Peyer's patch (tissue), 4 donors: Measurements from ENCODE around the gene RUNDC1.

ENCODE experiments used
- CTCF ChIP-seq, 6 experiments: fragments of 450-650 bp in 4 of 6; fragments of 200-600 bp in 2 of 6; sonication (generic) in 1 of 6; IDR thresholded peaks; one replicate each; pipeline ENCODE4 v1.5.1; 2017 to 2019; ENCODE audit warnings: antibody characterized with exemption in 6 of 6, mild to moderate bottlenecking in 3 of 6, moderate library complexity in 1 of 6
- POLR2A ChIP-seq, 2 donors: fragments of 450-650 bp; IDR thresholded peaks; one replicate each; pipeline ENCODE4 v1.5.1; 2017; ENCODE audit warnings: antibody characterized with exemption in 2 of 2, mild to moderate bottlenecking in 2 of 2, moderate library complexity in 2 of 2

- TF ChIP-seq CTCF (IDR thresholded peaks at IDR 0.05) (no peak), POLR2A (IDR thresholded peaks at IDR 0.05) (no peak)
Observed at GRCh38 chr17:43014649-43015542, 34.5 kb downstream of the RUNDC1 start.
